Caco-2 (cell line): Measurements from ENCODE around the gene ZNF664. TPM values are rescaled to one million over a fixed set of nuclear protein-coding genes. Genes with fewer than 3 reads are reported as not detected.

Experiments
- BruUV-seq: library from RNA; stranded (reverse); fragments of 400-500 nt; replicated peaks from 2 replicates; lab custom pipeline; 2021; lab: Mats Ljungman, UMichigan
- CTCF ChIA-PET: fragments of 300-600 bp; sonication (Branson Sonifier 250); formaldehyde crosslinking; loops from one replicate; lab custom pipeline; 2022; ENCODE audit warnings: antibody characterized with exemption; lab: Charles Lee
- POLR2A ChIA-PET: fragments of 300-600 bp; sonication (Branson Sonifier 250); formaldehyde crosslinking; loops from one replicate; lab custom pipeline; 2022; ENCODE audit warnings: antibody characterized with exemption; lab: Charles Lee
- DNase-seq, 2 experiments: peaks; one replicate each; pipeline versions ENCODE4 v3.0.0 to v3.0.0-alpha.2; 2020 to 2022
- H3K27me3 ChIP-seq: replicated peaks from 2 replicates; pipeline ENCODE4 v1.6.0; 2011; ENCODE audit warnings: low read length; ENCODE audit not compliant: control insufficient read depth, insufficient read depth
- H3K36me3 ChIP-seq: 2 replicates; pipeline ENCODE4 v1.5.1; 2011; ENCODE audit warnings: low read length; ENCODE audit not compliant: control insufficient read depth, insufficient read depth
- H3K4me1 ChIP-seq: fragments of 250-450 bp; sonication (Bioruptor Pico); 2 replicates; pipeline ENCODE4 v1.5.1; 2020; ENCODE audit warnings: mild to moderate bottlenecking
- H3K4me3 ChIP-seq: 2 replicates; pipeline ENCODE4 v1.5.1; 2011; ENCODE audit warnings: low read depth, mild to moderate bottlenecking, control low read depth, low read length
- H3K9me3 ChIP-seq: fragments of 250-450 bp; sonication (Bioruptor Pico); 2 replicates; pipeline ENCODE4 v1.5.1; 2020; ENCODE audit warnings: mild to moderate bottlenecking, moderate library complexity
- H3K27ac Mint-ChIP-seq: one replicate; pipeline ENCODE4 v1.8.0; 2022; ENCODE audit warnings: mixed read lengths; ENCODE audit not compliant: unreplicated experiment
- H3K27me3 Mint-ChIP-seq: one replicate; pipeline ENCODE4 v1.8.0; 2022; ENCODE audit warnings: mixed read lengths; ENCODE audit not compliant: insufficient read depth, unreplicated experiment
- H3K36me3 Mint-ChIP-seq: one replicate; pipeline ENCODE4 v1.8.0; 2022; ENCODE audit warnings: mild to moderate bottlenecking, mixed read lengths; ENCODE audit not compliant: insufficient read depth, unreplicated experiment
- H3K4me1 Mint-ChIP-seq: one replicate; pipeline ENCODE4 v1.8.0; 2022; ENCODE audit warnings: low read depth, mixed read lengths; ENCODE audit not compliant: unreplicated experiment
- H3K4me3 Mint-ChIP-seq: one replicate; pipeline ENCODE4 v1.8.0; 2022; ENCODE audit warnings: mild to moderate bottlenecking, moderate library complexity, mixed read lengths; ENCODE audit not compliant: unreplicated experiment
- H3K9me3 Mint-ChIP-seq: one replicate; pipeline ENCODE4 v1.8.0; 2022; ENCODE audit warnings: mixed read lengths; ENCODE audit not compliant: unreplicated experiment
- CTCF ChIP-seq, 2 experiments: fragments of 200-600 bp in 1 of 2; IDR thresholded peaks; 1 replicate in 1 of 2; 2 replicates in 1 of 2; pipeline versions ENCODE4 v1.5.1 to v1.8.0; 2011 to 2022; ENCODE audit warnings: antibody characterized with exemption in 1 of 2, control low read depth in 1 of 2, inconsistent platforms in 1 of 2, low read depth in 1 of 2, low read length in 1 of 2, mild to moderate bottlenecking in 1 of 2, moderate library complexity in 1 of 2; ENCODE audit not compliant: insufficient read depth in 1 of 2, severe bottlenecking in 1 of 2, unreplicated experiment in 1 of 2
- intact Hi-C: fragments of 100-400 bp; cut with micrococcal nuclease; formaldehyde crosslinking; loops from one replicate; pipeline ENCODE4 v1.10.0; 2022; ENCODE audit not compliant: unreplicated experiment
- total RNA-seq: library from RNA; stranded (reverse); gene quantifications from 2 replicates; pipeline ENCODE4 v1.2.3, GENCODE V29; 2022

The ZNF664 gene
- total RNA-seq, 1 experiment from 2014 or later: 117 TPM

GRCh38 chr12:124011435-124012115 is 38.6 kb downstream of the ZNF664 start:
- intact Hi-C loops: no loop called here

GRCh38 chr12:124013073-124013472 is 40.1 kb downstream of the ZNF664 start:
- Histone ChIP-seq H3K27me3 (no peaks in the 10 kb centered on the region), H3K4me1 (no peaks in the 10 kb centered on the region), H3K9me3 (no peaks in the 10 kb centered on the region), H3K36me3 (peaks cover 3% of the 10 kb centered on the region; the same call in 1 of the 2 replicates), H3K4me3 (no peak overlapping the region)
- no peak overlapping the region for H3K27ac Mint-ChIP-seq
- BruUV-seq: no TSS peak
- no peaks in the 10 kb centered on the region for H3K27me3 Mint-ChIP-seq
- ChIA-PET POLR2A (no interaction called here), CTCF (no interaction called here)
- intact Hi-C loops: no loop called here
- no peaks in the 10 kb centered on the region for H3K4me1 Mint-ChIP-seq
- H3K36me3 Mint-ChIP-seq: peaks cover 52% of the 10 kb centered on the region
- DNase-seq: no peak
- H3K4me3 Mint-ChIP-seq: no peak overlapping the region
- no peak for TF ChIP-seq CTCF (IDR thresholded peaks at IDR 0.05; ENCODE audit: insufficient read depth in 1 of 2, low read depth in 1 of 2, low read length in 1 of 2, severe bottlenecking in 1 of 2, unreplicated experiment in 1 of 2)
- H3K9me3 Mint-ChIP-seq: no peaks in the 10 kb centered on the region

More at GRCh38 chr12:124011435-124012115, 38.6 kb downstream of the ZNF664 start:
- TF ChIP-seq CTCF (IDR thresholded peaks at IDR 0.05; ENCODE audit: insufficient read depth in 1 of 2, low read depth in 1 of 2, low read length in 1 of 2, severe bottlenecking in 1 of 2, unreplicated experiment in 1 of 2): no peak
- peaks cover 3% of the 10 kb centered on the region; the same call in 1 of the 2 replicates for H3K36me3 ChIP-seq
- Mint-ChIP-seq H3K27ac (no peak overlapping the region), H3K4me1 (no peaks in the 10 kb centered on the region), H3K4me3 (no peak overlapping the region), H3K9me3 (no peaks in the 10 kb centered on the region), H3K27me3 (no peaks in the 10 kb centered on the region), H3K36me3 (peaks cover 58% of the 10 kb centered on the region)
- ChIA-PET POLR2A (no interaction called here), CTCF (no interaction called here)
- no peaks in the 10 kb centered on the region for H3K9me3 ChIP-seq
- no peak overlapping the region for H3K4me3 ChIP-seq
- no peaks in the 10 kb centered on the region for H3K4me1 ChIP-seq
- no peaks in the 10 kb centered on the region for H3K27me3 ChIP-seq
- no TSS peak for BruUV-seq
- no peak for DNase-seq

GRCh38 chr12:124015494-124016461 is 42.8 kb downstream of the ZNF664 start:
- no peak overlapping the region for H3K27ac Mint-ChIP-seq

More at GRCh38 chr12:124015494-124016461, 42.8 kb downstream of the ZNF664 start:
- H3K4me1 Mint-ChIP-seq: no peaks in the 10 kb centered on the region
- Histone ChIP-seq H3K9me3 (no peaks in the 10 kb centered on the region), H3K4me1 (no peaks in the 10 kb centered on the region), H3K4me3 (no peak overlapping the region), H3K27me3 (no peaks in the 10 kb centered on the region), H3K36me3 (peaks cover 2% of the 10 kb centered on the region; the same call in 1 of the 2 replicates)
- DNase-seq: no peak
- no peak for TF ChIP-seq CTCF (IDR thresholded peaks at IDR 0.05; ENCODE audit: insufficient read depth in 1 of 2, low read depth in 1 of 2, low read length in 1 of 2, severe bottlenecking in 1 of 2, unreplicated experiment in 1 of 2)
- intact Hi-C loops: no loop called here
- H3K9me3 Mint-ChIP-seq: no peaks in the 10 kb centered on the region
- no peak overlapping the region for H3K4me3 Mint-ChIP-seq
- BruUV-seq: no TSS peak
- ChIA-PET POLR2A (no interaction called here), CTCF (no interaction called here)
- no peaks in the 10 kb centered on the region for H3K27me3 Mint-ChIP-seq
- peaks cover 39% of the 10 kb centered on the region for H3K36me3 Mint-ChIP-seq
